Heart left ventricle (tissue), 13 donors: Measurements from ENCODE around the gene SEC22A.

ENCODE experiments used
- POLR2A ChIP-seq, 2 donors: fragments of 450-650 bp; IDR thresholded peaks; one replicate each; pipeline ENCODE4 v1.6.1; 2017; ENCODE audit warnings: antibody characterized with exemption in 2 of 2, mild to moderate bottlenecking in 2 of 2, moderate library complexity in 2 of 2
- TF ChIP-seq, protein P1 (sequence below), 12 donors: fragments of 200-600 bp; sonication (generic) in 4 of 12; IDR thresholded peaks; one replicate each; pipeline versions ENCODE4 v1.5.0 to v1.8.0; 2018 to 2022; ENCODE audit warnings: antibody characterized with exemption in 12 of 12, mild to moderate bottlenecking in 5 of 12
- donor health status: ischemic (EF 13 %, LVEDD 7.1; RV severe dilation, severe dysfunction).
- donor health status: DM: no; HTN: yes; CAD: no.
- donor health status: DM: no; HTN: no; CAD: no.
- donor health status: ischemic (EF 25% LVEDD 6.9; RV normal size, moderate dysfunction).
- donor health status: ischemic (EF 25% LVEDD 5.7; RV mildly dilated, moderate dysfunction).
- donor health status: ischemic (EF 35%, LVEDD 5.7; RV mildly dilated, moderate dysfunction).
- donor health status: nonischemic (EF 11% LVEDD 7.7; RV severe dilation, severe dysfunction).
- donor health status: DM: yes; HTN: yes; CAD: no.
- donor health status: PGD.
- donor health status: ischemic (EF 29% LVEDD 5.4; RV normal size, mild dysfunction).
- donor health status: nonischemic (EF 23%, LVEDD 6.1; RV moderate dilation, normal function).

DNA sequence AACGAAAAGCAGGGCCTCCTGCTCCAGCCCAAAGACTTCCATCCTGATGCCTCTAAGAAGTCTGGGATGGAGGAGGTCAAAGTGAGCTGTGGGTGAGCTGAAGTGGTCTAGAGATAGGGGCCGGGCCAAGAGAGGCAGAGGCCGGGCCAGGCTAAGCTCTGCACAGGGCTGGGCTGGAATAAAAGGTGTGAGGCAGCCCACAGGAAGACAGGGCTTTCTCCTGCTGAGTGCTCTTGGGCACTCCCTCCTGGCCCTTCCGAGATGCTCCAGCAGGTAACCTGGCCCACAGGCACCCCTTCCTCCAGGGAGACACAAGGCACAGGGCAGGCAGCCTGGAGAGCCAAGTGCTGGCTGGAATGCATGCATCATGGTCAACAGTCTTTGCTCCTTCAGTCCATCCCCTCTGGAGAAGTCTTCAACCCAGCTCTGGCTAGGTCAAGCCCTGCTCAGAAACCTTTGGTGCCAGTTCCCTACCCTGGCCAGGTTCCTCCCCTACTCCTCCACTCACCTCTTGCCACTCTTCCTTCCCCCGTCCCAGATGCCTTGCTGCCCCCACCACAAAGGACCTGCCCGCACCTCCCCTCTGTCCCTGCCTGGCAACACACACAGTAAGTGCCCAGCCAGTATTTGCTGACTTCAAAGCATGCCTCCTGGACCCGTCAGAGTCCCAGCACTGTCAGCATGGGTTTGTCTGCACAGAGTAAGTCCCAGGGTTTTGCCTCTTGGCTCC lies 93.6 kb downstream of the SEC22A start:
- TF ChIP-seq, protein P1, sequence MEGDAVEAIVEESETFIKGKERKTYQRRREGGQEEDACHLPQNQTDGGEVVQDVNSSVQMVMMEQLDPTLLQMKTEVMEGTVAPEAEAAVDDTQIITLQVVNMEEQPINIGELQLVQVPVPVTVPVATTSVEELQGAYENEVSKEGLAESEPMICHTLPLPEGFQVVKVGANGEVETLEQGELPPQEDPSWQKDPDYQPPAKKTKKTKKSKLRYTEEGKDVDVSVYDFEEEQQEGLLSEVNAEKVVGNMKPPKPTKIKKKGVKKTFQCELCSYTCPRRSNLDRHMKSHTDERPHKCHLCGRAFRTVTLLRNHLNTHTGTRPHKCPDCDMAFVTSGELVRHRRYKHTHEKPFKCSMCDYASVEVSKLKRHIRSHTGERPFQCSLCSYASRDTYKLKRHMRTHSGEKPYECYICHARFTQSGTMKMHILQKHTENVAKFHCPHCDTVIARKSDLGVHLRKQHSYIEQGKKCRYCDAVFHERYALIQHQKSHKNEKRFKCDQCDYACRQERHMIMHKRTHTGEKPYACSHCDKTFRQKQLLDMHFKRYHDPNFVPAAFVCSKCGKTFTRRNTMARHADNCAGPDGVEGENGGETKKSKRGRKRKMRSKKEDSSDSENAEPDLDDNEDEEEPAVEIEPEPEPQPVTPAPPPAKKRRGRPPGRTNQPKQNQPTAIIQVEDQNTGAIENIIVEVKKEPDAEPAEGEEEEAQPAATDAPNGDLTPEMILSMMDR (IDR thresholded peaks at IDR 0.05) = no peak
- no peak for TF ChIP-seq POLR2A (IDR thresholded peaks at IDR 0.05)
